Suprapubic skin (tissue), 4 donors: ENCODE measurements around the gene PCDHA1. TPM values are rescaled to one million over a fixed set of nuclear protein-coding genes. Genes with fewer than 3 reads are reported as not detected.
A peak's percentile ranks its signal among the peaks of the same experiment; 100 is the strongest.
"Not testable (repeated sequence)": the region's sequence is repeated elsewhere in the genome, so short reads cannot be mapped to it uniquely, and the experiment has no call there.

ENCODE experiments used
- DNase-seq, 2 donors: peaks; one replicate each; pipeline ENCODE4 v3.0.0-alpha.2; 2019; ENCODE audit warnings: low spot score in 2 of 2
- H3K27ac ChIP-seq: fragments of 200-600 bp; sonication (generic); one replicate; pipeline ENCODE4 v1.5.1; 2019
- H3K27me3 ChIP-seq: fragments of 200-600 bp; sonication (generic); one replicate; pipeline ENCODE4 v1.5.1; 2019
- H3K36me3 ChIP-seq: fragments of 200-600 bp; sonication (generic); one replicate; pipeline ENCODE4 v1.5.1; 2019
- H3K4me1 ChIP-seq: fragments of 200-600 bp; sonication (generic); one replicate; pipeline ENCODE4 v1.5.1; 2019
- H3K4me3 ChIP-seq: fragments of 200-600 bp; sonication (generic); one replicate; pipeline ENCODE4 v1.5.1; 2019; ENCODE audit warnings: mild to moderate bottlenecking
- H3K9me3 ChIP-seq: fragments of 200-600 bp; sonication (generic); one replicate; pipeline ENCODE4 v1.5.1; 2019
- CTCF ChIP-seq, 2 donors: fragments of 200-600 bp in 1 of 2; fragments of 450-650 bp in 1 of 2; sonication (generic) in 1 of 2; IDR thresholded peaks; one replicate each; pipeline ENCODE4 v1.5.1; 2016 to 2019; ENCODE audit warnings: antibody characterized with exemption in 2 of 2, mild to moderate bottlenecking in 1 of 2, moderate library complexity in 1 of 2
- EP300 ChIP-seq: sonication (generic); formaldehyde crosslinking; IDR thresholded peaks from one replicate; pipeline ENCODE4 v1.6.1; 2017; ENCODE audit warnings: antibody characterized with exemption
- POLR2A ChIP-seq, 2 donors: fragments of 450-650 bp; IDR thresholded peaks; one replicate each; pipeline ENCODE4 v1.6.1; 2017; ENCODE audit warnings: antibody characterized with exemption in 2 of 2, mild to moderate bottlenecking in 2 of 2, moderate library complexity in 2 of 2
- POLR2AphosphoS5 ChIP-seq, 3 donors: sonication (generic); formaldehyde crosslinking; IDR thresholded peaks; one replicate each; pipeline ENCODE4 v1.6.1; 2017; ENCODE audit warnings: antibody characterized with exemption in 3 of 3
- WGBS: methylation state at CpG from one replicate; pipeline ENCODE4 v1.1.5; 2018; 5-methylcytosine and 5-hydroxymethylcytosine counted together
- total RNA-seq, 4 donors: library from RNA; depleted of rRNA; stranded (reverse); fragments of >200 nt; gene quantifications; one replicate each; pipeline ENCODE4 v1.1.0, GENCODE V29; 2016

The PCDHA1 gene
- total RNA-seq, 4 donors from 2014 or later, result not detected

DNA sequence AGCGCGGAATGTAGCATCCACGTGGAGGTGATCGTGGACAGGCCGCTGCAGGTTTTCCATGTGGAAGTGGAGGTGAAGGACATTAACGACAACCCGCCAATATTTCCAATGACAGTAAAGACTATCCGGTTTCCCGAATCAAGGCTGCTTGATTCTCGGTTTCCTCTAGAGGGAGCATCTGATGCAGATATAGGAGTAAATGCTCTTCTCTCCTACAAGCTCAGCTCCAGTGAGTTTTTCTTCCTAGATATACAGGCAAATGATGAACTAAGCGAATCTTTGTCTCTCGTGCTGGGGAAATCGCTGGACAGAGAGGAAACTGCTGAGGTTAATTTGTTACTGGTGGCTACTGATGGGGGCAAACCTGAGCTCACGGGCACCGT, 9.3 kb downstream of the PCDHA1 start:
- Histone ChIP-seq H3K27ac (no peak overlapping the region), H3K27me3 (peaks cover 3% of the 10 kb centered on the region), H3K4me1 (no peaks in the 10 kb centered on the region), H3K36me3 (no peaks in the 10 kb centered on the region), H3K4me3 (no peak overlapping the region), H3K9me3 (peaks cover 15% of the 10 kb centered on the region)
- WGBS, result 22% methylated on average over 15 of the region's 15 CpGs
- DNase-seq, result no peak
- TF ChIP-seq CTCF (IDR thresholded peaks at IDR 0.05) (no peak), EP300 (no peak), POLR2AphosphoS5 (IDR thresholded peaks at IDR 0.05) (no peak), POLR2A (IDR thresholded peaks at IDR 0.05) (no peak)

- not testable (repeated sequence) for H3K4me1 ChIP-seq, H3K27me3 ChIP-seq, H3K36me3 ChIP-seq, H3K27ac ChIP-seq, H3K4me3 ChIP-seq, DNase-seq
- 65% methylated on average over 63 of the region's 72 CpGs for WGBS
- peaks cover 17% of the 10 kb centered on the region for H3K9me3 ChIP-seq
These were observed 10.3 kb downstream of the PCDHA1 start for GRCh38 chr5:140796072-140796717.

DNA sequence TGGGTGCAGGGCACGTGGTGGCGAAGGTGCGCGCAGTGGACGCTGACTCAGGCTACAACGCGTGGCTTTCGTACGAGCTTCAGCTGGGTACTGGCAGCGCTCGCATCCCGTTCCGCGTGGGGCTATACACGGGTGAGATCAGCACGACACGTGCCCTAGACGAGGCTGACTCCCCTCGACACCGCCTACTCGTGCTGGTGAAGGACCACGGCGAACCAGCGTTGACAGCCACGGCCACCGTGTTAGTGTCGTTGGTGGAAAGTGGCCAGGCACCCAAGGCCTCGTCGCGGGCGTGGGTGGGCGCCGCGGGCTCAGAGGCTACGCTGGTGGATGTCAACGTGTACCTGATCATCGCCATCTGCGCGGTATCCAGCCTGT, 10.8 kb downstream of the PCDHA1 start:
- TF ChIP-seq EP300 (no peak), POLR2A (IDR thresholded peaks at IDR 0.05) (no peak), CTCF (IDR thresholded peaks at IDR 0.05) (no peak), POLR2AphosphoS5 (IDR thresholded peaks at IDR 0.05) (no peak)
- H3K27ac ChIP-seq, result no peak overlapping the region
- no peaks in the 10 kb centered on the region for H3K36me3 ChIP-seq
- H3K4me3 ChIP-seq, result no peak overlapping the region
- H3K4me1 ChIP-seq, result no peaks in the 10 kb centered on the region
- peaks cover 22% of the 10 kb centered on the region for H3K9me3 ChIP-seq
- 57% methylated on average over 3 of the region's 39 CpGs for WGBS
- DNase-seq, result no peak
- peaks cover 3% of the 10 kb centered on the region for H3K27me3 ChIP-seq

DNA sequence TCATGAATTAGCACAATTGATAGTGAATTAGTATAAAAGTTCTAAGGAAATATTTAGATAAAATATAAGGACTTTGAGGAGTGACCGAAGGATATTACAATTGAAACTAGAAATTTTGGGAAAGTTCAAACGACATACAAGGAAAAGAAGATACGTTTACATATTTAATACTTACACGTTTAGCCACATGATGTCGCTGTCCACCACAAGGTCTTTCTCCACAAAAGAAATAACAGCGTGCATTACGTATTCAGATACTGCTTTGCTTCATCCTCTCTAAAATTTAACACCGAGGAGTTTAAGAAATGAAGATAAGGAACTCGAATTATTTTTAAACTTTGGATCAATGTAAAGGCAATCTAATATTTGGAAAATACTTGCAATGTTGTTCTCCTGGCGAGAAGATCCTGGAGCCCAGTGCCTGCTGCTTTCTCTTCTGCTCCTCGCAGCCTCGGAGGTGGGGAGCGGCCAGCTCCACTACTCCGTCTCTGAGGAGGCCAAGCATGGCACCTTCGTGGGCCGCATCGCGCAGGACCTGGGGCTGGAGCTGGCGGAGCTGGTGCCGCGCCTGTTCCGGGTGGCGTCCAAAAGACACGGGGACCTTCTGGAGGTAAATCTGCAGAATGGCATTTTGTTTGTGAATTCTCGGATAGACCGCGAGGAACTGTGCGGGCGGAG, 15.0 kb downstream of the PCDHA1 start, which contains the start of gene PCDHA3:
PCDHA3 (plus strand) TSS at position 242 of the 678 bp plus-strand sequence.
- Histone ChIP-seq H3K9me3 (peaks cover 30% of the 10 kb centered on the region), H3K36me3 (no peaks in the 10 kb centered on the region), H3K27ac (no peak within 1 kb of the TSS), H3K4me3 (peak within 1 kb of the TSS; percentile 26), H3K27me3 (no peaks in the 10 kb centered on the region), H3K4me1 (no peaks in the 10 kb centered on the region)
- no peak for TF ChIP-seq POLR2AphosphoS5 (IDR thresholded peaks at IDR 0.05)
- TF ChIP-seq CTCF (IDR thresholded peaks at IDR 0.05), result no peak
- TF ChIP-seq POLR2A (IDR thresholded peaks at IDR 0.05), result no peak
- TF ChIP-seq EP300, result no peak
- no peak for DNase-seq
- 22% methylated on average over 29 of the region's 29 CpGs for WGBS

- peak overlapping the region; percentile 26 for H3K4me3 ChIP-seq
- H3K27me3 ChIP-seq, result no peaks in the 10 kb centered on the region
- WGBS, result 22% methylated on average over 16 of the region's 16 CpGs
- DNase-seq, result no peak
- TF ChIP-seq CTCF (IDR thresholded peaks at IDR 0.05) (no peak), POLR2A (IDR thresholded peaks at IDR 0.05) (no peak)
- peaks cover 28% of the 10 kb centered on the region for H3K9me3 ChIP-seq
- no peak overlapping the region for H3K27ac ChIP-seq
- H3K36me3 ChIP-seq, result no peaks in the 10 kb centered on the region
- H3K4me1 ChIP-seq, result no peaks in the 10 kb centered on the region
These were observed 15.5 kb downstream of the PCDHA1 start for GRCh38 chr5:140801494-140801841.

- not testable (repeated sequence) for H3K36me3 ChIP-seq, DNase-seq, H3K4me3 ChIP-seq, H3K27me3 ChIP-seq, H3K27ac ChIP-seq, H3K4me1 ChIP-seq
- 68% methylated on average over 26 of the region's 45 CpGs for WGBS
- H3K9me3 ChIP-seq, result peaks cover 21% of the 10 kb centered on the region
These were observed 16.4 kb downstream of the PCDHA1 start for GRCh38 chr5:140802381-140802780.
